ENCODE data around the gene OR10C1. TPM values are rescaled to one million over a fixed set of nuclear protein-coding genes. Genes with fewer than 3 reads are reported as not detected.

Gene OR10C1
- total and polyA plus RNA-seq, 2 of the 4 experiments (the other 2 are of a cell fraction), result not detected

DNA sequence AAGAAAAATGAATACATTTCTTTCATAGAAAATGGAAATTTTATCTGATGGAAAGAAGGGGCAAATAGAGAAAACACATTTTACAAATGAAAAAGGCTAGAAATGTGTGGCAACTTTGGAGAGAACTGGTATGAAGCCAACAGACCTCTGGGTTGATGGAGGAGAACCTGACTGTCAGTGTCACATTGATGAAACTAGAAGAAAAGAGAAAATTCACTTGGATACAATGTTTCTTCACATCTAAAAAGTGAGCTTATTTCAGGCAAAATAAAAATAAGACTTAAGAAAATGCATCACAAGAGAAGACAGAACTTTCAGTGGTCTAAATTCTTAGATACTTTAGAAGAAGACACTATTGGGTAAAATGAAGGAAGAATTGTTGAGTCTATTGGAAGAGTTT, 43.8 kb upstream of the OR10C1 start, which contains the start of gene OR12D2:
Gene OR12D2 (plus strand): TSS at position 301 of the 400 bp plus-strand sequence. CDS start 1,069 bp downstream, outside the sequence.
- Histone ChIP-seq H3K79me1 (ENCODE audit: low read depth in 1 of 2, low read length in 2 of 2) (no peaks in the 10 kb centered on the region), H2BK20ac (ENCODE audit: low read depth, low read length) (no peak within 1 kb of the TSS), H2AFZ (replicated peaks; ENCODE audit: low read length, poor library complexity) (no peak within 1 kb of the TSS), H3K4ac (ENCODE audit: low read depth, low read length) (no peak within 1 kb of the TSS), H2BK5ac (ENCODE audit: low read depth, low read length, poor library complexity, severe bottlenecking) (no peak within 1 kb of the TSS), H3K27me3 (ENCODE audit: control insufficient read depth, insufficient read depth, low read length) (no peaks in the 10 kb centered on the region), H3K18ac (ENCODE audit: low read depth, low read length) (no peak within 1 kb of the TSS), H3K9ac (ENCODE audit: low read depth, low read length) (no peak within 1 kb of the TSS), H4K8ac (ENCODE audit: low read depth in 2 of 2, low read length in 2 of 2) (no peak within 1 kb of the TSS), H2BK120ac (ENCODE audit: low read depth, low read length) (no peak within 1 kb of the TSS), H3K4me3 (ENCODE audit: insufficient read depth, low read depth, low read length) (no peak within 1 kb of the TSS), H3K9me3 (ENCODE audit: control insufficient read depth, insufficient read depth, low read length) (peaks cover 14% of the 10 kb centered on the region), H3K23ac (ENCODE audit: low read depth, low read length) (no peak within 1 kb of the TSS), H3K4me1 (ENCODE audit: control insufficient read depth, insufficient read depth, low read length) (no peaks in the 10 kb centered on the region), H2BK15ac (ENCODE audit: low read depth, low read length) (no peak within 1 kb of the TSS), H4K20me1 (ENCODE audit: insufficient read depth, low read length) (no peaks in the 10 kb centered on the region), H3K27ac (ENCODE audit: insufficient read depth, low read length) (no peak within 1 kb of the TSS), H3K9me1 (ENCODE audit: insufficient read depth, low read length) (no peaks in the 10 kb centered on the region), H4K91ac (ENCODE audit: insufficient read depth, low read depth, low read length) (no peak within 1 kb of the TSS), H4K5ac (ENCODE audit: low read depth, low read length) (no peak within 1 kb of the TSS), H3K14ac (replicated peaks; ENCODE audit: low read depth, low read length) (no peak within 1 kb of the TSS), H3K4me2 (ENCODE audit: low read depth, low read length) (no peak within 1 kb of the TSS), H2AK5ac (ENCODE audit: low read depth, low read length) (no peak within 1 kb of the TSS), H3K56ac (ENCODE audit: extremely low read depth, insufficient read depth, low read length) (no peak within 1 kb of the TSS), H3K36me3 (ENCODE audit: control insufficient read depth, insufficient read depth, low read length) (no peaks in the 10 kb centered on the region), H2AK9ac (replicated peaks; ENCODE audit: low read depth, low read length, poor library complexity) (no peak within 1 kb of the TSS)
- intact Hi-C loops (cut with micrococcal nuclease), result no loop called here
- ChIA-PET POLR2A (ENCODE audit: unreplicated experiment) (no interaction called here), CTCF (no interaction called here)
- in situ Hi-C loops (cut with MboI; ENCODE audit: low sequenced_read_pairs), result no loop called here
- no peak for DNase-seq
- BruUV-seq (replicated peaks), result no TSS peak
- TF ChIP-seq, protein P1, sequence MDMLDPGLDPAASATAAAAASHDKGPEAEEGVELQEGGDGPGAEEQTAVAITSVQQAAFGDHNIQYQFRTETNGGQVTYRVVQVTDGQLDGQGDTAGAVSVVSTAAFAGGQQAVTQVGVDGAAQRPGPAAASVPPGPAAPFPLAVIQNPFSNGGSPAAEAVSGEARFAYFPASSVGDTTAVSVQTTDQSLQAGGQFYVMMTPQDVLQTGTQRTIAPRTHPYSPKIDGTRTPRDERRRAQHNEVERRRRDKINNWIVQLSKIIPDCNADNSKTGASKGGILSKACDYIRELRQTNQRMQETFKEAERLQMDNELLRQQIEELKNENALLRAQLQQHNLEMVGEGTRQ (IDR thresholded peaks at IDR 0.05; ENCODE audit: low read depth, low read length), result no peak
- no peak for TF ChIP-seq RAD21 (IDR thresholded peaks at IDR 0.05; ENCODE audit: low read length)
- TF ChIP-seq, protein P2, sequence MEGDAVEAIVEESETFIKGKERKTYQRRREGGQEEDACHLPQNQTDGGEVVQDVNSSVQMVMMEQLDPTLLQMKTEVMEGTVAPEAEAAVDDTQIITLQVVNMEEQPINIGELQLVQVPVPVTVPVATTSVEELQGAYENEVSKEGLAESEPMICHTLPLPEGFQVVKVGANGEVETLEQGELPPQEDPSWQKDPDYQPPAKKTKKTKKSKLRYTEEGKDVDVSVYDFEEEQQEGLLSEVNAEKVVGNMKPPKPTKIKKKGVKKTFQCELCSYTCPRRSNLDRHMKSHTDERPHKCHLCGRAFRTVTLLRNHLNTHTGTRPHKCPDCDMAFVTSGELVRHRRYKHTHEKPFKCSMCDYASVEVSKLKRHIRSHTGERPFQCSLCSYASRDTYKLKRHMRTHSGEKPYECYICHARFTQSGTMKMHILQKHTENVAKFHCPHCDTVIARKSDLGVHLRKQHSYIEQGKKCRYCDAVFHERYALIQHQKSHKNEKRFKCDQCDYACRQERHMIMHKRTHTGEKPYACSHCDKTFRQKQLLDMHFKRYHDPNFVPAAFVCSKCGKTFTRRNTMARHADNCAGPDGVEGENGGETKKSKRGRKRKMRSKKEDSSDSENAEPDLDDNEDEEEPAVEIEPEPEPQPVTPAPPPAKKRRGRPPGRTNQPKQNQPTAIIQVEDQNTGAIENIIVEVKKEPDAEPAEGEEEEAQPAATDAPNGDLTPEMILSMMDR (conservative IDR thresholded peaks at IDR 0.05; ENCODE audit: low read depth, low read length), result no peak
- TF ChIP-seq CEBPB (IDR thresholded peaks at IDR 0.05; ENCODE audit: low read depth, low read length), result no peak
- TF ChIP-seq NFE2L2 (IDR thresholded peaks at IDR 0.05; ENCODE audit: low read depth, low read length), result no peak
- TF ChIP-seq SMC3 (IDR thresholded peaks at IDR 0.05; ENCODE audit: low read depth, low read length), result no peak
- TF ChIP-seq, protein P3, sequence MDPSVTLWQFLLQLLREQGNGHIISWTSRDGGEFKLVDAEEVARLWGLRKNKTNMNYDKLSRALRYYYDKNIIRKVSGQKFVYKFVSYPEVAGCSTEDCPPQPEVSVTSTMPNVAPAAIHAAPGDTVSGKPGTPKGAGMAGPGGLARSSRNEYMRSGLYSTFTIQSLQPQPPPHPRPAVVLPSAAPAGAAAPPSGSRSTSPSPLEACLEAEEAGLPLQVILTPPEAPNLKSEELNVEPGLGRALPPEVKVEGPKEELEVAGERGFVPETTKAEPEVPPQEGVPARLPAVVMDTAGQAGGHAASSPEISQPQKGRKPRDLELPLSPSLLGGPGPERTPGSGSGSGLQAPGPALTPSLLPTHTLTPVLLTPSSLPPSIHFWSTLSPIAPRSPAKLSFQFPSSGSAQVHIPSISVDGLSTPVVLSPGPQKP (IDR thresholded peaks at IDR 0.05; ENCODE audit: borderline replicate concordance, low read depth, low read length), result no peak
- no peak for TF ChIP-seq POLR2A (IDR thresholded peaks at IDR 0.05; ENCODE audit: low read depth, low read length)
- TF ChIP-seq BHLHE40 (IDR thresholded peaks at IDR 0.05; ENCODE audit: low read depth, low read length), result no peak
- no peak for TF ChIP-seq RCOR1 (IDR thresholded peaks at IDR 0.05; ENCODE audit: insufficient replicate concordance, low read length)
- no peak for TF ChIP-seq MAFK (IDR thresholded peaks at IDR 0.05; ENCODE audit: low read depth, low read length)
- TF ChIP-seq MAZ (IDR thresholded peaks at IDR 0.05; ENCODE audit: borderline replicate concordance, low read depth, low read length), result no peak
- no peak for TF ChIP-seq FOS (IDR thresholded peaks at IDR 0.05; ENCODE audit: low read depth, low read length)
- dilution Hi-C loops (cut with HindIII; ENCODE audit: low sequenced_read_pairs, unreplicated experiment), result no loop called here
- ATAC-seq (ENCODE audit: low read depth), result no peak

Data from IMR-90 (cell line).